UCSD-AML1 (cell line): Measurements from ENCODE around the gene SLIT3.
"Not testable (repeated sequence)": the region's sequence is repeated elsewhere in the genome, so short reads cannot be mapped to it uniquely, and the experiment has no call there.

Source experiments
- DNase-seq: peaks from one replicate; lab custom pipeline; 2025; ENCODE audit not compliant: unreplicated experiment; lab: John Stamatoyannopoulos, UW

SLIT3 gene

GRCh38 chr5:169116961-169117461 is 183.9 kb downstream of the SLIT3 start:
- no peak for DNase-seq

DNA sequence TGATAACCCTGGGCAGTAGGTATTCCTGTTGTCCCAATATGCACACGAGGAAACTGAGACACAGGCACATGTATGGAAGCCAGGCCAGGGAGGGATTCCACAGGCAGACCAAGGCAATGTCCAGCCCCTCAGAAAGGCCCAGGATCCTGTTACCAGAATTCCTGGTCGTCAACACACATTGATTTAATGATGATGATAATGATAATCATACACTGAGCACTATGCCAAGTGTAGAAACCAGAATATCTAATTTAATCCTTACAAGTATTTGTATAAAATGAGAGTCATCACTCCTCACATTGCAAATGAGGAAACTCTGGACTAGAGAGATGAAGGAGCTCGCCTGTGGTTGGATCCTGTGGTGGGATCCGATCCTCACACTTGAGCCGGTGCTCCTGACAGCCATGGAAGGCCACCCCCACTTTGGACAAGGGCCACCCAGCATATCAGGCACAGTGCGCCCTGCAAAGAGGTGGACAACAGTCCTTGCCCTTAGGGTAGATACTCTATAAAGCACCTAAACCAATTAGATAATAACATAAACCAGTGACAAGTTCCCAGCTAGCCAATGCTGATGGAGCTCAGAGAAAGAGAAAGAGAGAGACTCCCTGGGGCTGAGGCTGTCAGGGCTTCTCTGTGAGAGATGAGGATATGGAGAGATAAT is 185.3 kb downstream of the SLIT3 start:
- no peak for DNase-seq

- DNase-seq, result no peak
Observed at GRCh38 chr5:169114466-169115065, 186.4 kb downstream of the SLIT3 start.

- no peak for DNase-seq
Observed at GRCh38 chr5:169112016-169112415, 188.9 kb downstream of the SLIT3 start.

DNA sequence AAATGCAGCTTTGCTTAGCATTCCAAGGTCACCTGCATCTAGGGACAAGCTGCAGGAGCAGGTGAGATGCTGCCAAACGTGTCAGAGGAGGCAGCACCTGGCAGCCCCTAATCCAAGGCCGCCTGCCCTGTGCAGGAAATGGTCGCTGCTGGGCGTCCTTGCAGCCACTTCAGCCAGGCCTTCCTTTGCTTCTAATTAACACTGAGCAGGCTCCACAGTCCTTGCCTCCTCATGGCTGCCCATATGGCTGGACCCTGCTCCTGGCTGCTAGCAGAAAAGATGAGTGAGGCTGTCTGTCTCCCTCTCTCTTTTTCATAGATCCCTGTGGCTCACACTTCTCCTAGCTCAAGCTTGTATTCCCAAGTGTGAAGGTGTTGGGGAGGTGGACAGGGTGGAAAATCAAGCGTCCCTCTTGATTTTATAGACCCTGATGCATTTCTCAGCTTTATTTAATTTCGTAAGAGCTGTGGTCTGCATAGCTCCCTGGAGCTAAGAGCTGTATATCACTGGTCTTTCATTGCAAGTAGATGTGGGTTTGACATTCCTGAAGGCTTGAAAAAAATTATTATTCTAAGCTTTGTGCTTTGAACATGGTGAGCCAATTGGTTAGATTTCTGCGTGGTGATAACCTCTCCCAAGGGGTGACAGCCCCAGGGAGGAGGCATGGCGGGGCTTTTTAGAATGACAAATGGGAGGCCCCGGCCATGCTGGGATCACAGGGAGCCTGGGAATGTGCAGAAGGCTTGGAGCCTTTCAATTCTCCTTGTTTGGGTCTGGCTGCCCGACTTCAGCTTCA is 193.8 kb downstream of the SLIT3 start:
- no peak for DNase-seq

DNA sequence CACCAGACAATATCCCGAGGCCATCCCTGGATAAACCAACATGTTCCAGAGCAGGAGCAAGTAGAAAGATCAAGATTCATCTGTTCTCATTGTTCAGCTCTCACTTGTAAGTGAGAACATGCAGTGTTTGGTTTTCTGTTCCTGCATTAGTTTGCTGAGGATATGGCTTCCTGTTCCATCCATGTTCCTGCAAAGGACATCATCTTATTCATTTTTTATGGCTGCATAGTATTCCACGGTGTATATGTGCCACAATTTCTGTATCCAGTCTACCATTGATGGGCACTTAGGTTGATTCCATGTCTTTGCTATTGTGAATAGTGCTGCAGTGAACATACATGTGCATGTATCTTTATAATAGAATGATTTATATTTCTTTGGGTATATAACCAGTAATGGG is 195.4 kb downstream of the SLIT3 start:
- not testable (repeated sequence) for DNase-seq

DNA sequence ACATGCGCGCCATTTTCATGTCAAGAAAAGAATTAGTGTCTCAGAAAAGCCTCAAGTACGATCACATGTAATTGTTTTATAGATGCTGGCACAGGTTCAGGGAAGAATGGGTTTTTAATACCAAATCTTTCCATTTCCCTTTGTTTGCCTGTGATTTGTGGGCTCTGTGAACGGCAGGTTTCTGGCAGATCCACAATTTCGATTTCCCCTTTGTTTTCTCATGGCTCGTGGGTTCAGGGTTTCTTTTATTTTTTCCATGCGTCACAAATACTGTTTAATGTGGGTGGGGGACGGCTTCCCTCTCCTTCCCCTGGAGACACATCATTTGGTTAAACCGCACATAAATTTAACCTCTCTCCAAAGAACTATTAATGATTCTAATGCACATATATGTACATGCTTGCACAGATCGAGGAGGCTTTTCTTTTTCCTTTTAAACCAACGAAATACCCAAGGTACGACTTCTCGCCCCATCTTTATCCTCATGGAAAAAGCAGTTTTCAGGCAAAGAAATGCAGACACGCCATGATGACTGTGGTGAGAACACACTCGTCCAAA is 195.9 kb downstream of the SLIT3 start:
- no peak for DNase-seq

DNA sequence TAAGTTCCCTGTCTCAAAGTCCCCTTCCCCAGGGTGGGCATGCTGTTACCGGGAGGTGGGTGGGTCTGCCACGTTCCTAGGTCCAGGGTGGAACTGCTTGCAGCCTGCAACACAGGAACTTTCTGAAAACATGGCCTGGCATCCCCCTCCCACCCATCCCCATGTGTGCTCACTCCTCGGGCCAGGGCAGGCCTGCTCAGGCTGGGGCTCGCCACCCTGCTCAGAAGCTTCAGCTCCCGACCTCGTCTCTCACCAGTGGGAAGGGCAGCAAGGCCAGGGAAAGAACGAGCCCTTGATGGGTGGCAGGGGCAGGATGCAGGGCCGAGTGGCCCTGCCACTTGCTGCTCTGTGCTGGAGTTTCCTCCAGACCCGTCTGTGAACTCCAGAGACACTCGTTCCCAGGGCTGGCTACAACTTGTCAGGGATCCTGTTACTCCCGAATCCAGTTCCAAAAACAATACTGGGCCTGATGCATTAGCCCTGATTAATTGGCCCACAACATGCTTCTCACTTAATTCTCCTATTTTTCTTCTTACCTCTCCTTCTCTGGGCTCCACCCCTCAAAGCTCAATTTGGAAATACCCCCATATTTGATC is 197.3 kb downstream of the SLIT3 start:
- no peak for DNase-seq

- DNase-seq, result no peak
Observed at GRCh38 chr5:169101966-169102365, 199.0 kb downstream of the SLIT3 start.

DNA sequence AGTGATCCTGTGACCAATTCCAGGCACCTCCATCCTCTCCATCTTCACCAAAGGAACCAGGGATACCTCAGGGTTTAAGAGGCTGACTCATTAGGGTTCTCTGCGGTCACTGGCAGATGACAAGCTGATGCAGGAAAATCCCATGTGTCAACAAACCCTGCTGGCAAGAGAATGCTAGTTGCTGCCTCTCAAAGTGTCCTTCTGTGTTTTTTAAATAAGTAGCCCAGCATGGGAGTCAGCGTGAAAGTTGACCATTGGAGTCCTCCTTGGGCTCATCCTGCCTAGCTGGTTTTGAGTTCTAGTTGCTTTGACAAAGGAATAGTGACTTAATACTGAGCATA is 200.2 kb downstream of the SLIT3 start:
- no peak for DNase-seq

DNA sequence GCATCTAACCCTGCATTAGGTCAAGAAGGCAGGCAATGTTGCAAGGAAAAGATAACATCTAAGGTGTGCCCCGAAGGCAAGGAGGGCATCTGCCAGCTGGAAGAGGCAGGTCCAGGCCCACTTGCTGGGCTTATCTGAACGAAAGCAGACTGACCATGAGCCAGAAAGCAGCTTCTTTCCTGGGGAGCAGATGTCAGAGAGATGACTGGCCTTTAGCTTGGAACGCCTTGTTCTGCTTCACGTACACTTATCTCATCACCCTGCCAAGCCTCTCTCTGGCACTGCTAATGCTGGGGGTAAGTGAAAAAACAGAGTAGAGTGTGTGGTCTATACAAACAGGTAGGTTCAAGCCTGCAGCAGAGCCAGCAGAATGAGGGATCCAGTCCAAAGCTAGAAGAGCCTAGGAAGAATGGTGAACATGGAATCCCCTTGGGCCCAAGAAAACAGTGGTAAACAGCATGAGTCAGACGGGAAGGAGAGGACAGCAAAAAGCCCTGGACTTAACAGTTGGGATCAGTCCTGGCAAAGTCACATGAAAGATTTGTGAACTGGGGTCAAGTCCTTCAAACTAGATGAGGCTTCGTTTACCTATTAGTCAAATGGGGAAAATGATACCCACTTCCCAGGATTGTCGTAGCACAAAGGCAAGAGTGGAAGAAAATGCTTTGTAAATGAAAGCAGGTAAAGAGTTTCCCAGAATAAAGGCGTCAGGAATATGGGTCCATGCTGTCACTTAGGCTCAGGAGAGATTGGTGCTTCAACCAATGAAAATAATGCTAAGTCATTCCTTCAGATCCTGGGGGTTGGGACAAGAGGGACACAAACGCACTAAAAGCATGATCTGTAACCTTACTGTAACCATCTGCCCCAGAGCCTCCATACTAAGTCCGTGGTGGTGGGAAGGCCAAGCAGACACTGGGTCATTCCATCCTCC is 200.9 kb downstream of the SLIT3 start:
- no peak for DNase-seq

GRCh38 chr5:169098331-169099121 is 202.4 kb downstream of the SLIT3 start:
- no peak for DNase-seq

GRCh38 chr5:169097374-169098326 is 203.3 kb downstream of the SLIT3 start:
- DNase-seq, result no peak

- DNase-seq, result no peak
Observed at GRCh38 chr5:169095976-169096375, 205.0 kb downstream of the SLIT3 start.

DNA sequence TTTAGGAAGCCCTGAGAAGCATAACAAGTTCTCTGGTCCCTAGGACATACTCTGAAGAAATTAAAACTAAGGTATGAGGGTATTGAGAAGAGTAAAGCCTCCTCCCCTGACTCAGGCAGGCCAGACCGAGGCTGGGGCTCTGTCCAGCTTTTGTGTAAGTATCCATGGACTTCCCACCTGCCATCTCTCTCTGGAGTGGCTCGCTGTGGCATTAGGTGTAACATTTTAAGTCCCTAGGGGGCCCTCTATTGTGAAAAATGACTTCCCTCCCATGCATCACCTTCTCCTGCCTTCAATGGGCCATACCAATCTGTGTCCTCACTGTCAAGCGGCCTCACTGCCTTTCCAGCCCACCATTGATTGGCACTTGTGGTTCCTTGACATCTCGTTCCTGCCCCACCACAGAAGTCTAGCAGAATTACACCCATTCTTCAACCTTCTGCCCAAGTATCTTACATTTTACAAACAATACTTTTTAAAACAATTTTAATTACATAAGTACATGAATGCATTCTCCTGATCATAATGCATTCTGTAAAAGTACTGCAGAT is 205.5 kb downstream of the SLIT3 start:
- no peak for DNase-seq

GRCh38 chr5:169094586-169095409 is 206.1 kb downstream of the SLIT3 start:
- no peak for DNase-seq

DNA sequence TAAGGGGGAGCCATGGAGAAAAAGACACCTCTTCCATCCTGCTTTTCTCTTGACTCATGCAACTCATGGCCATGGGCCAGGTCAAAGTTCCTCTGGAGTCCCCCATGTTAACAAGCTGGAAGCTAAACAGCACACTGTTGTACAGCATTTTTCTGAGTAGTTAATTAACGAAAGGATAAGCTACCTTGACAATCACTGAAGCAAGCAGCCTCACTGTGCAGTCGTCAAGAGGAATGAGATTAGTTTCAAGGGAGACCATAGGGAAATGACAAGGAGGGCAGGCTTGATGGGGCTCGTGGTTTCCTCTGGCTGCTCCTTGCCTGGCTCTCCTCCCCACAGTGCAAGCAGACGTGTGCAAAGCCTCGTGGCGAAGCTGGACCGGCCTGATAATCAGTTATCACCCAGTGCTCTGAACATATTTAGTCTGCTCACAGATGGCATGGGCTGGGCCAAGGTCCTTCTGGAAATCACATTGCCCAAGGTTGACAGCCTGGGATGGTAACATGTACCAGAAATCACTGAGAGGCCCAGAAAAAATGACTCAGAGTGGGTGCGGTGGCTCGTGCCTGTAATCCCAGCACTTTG is 209.5 kb downstream of the SLIT3 start:
- DNase-seq, result no peak
